GM12891 (cell line): ENCODE measurements around the gene SPRN.

ENCODE experiments used
- POLR2AphosphoS5 ChIP-seq: IDR thresholded peaks from 2 replicates; pipeline ENCODE4 v1.6.1; 2011; ENCODE audit warnings: low read depth, low read length, control low read depth
- TAF1 ChIP-seq: IDR thresholded peaks from 2 replicates; pipeline ENCODE4 v1.6.1; 2011; ENCODE audit warnings: low read depth, low read length, control low read depth

GRCh38 chr10:133390597-133391248 lies 33.7 kb downstream of the SPRN start:
- TF ChIP-seq POLR2AphosphoS5 (no peak), TAF1 (no peak)
